Posterior vena cava (tissue), 2 donors: Measurements from ENCODE around the gene MADCAM1. TPM values are rescaled to one million over a fixed set of nuclear protein-coding genes. Genes with fewer than 3 reads are reported as not detected.
A peak's percentile ranks its signal among the peaks of the same experiment; 100 is the strongest.

Experiments
- DNase-seq: peaks from one replicate; pipeline ENCODE4 v3.0.0-alpha.2; 2020; ENCODE audit warnings: low spot score
- intact Hi-C, 2 donors: fragments of 100-400 bp; cut with DNase I; formaldehyde crosslinking; loops; one replicate each; pipeline versions ENCODE4 v1.14.1 to v1.14.2; 2022 to 2023
- total RNA-seq, 2 donors: library from RNA; stranded (reverse); fragmentation: NEBNext Ultra II Directional; extraction: Animal tissue kit (Norgen Biotek cat#: 25700); gene quantifications; one replicate each; pipeline ENCODE4 v1.2.1, GENCODE V29; 2021
- donor health status: DM: yes; HTN: yes; CAD: no.
- donor health status: DM: yes; HTN: yes; CAD: no.

Gene MADCAM1
- total RNA-seq, 2 donors from 2014 or later = 0.42 TPM; not detected in 1

DNA sequence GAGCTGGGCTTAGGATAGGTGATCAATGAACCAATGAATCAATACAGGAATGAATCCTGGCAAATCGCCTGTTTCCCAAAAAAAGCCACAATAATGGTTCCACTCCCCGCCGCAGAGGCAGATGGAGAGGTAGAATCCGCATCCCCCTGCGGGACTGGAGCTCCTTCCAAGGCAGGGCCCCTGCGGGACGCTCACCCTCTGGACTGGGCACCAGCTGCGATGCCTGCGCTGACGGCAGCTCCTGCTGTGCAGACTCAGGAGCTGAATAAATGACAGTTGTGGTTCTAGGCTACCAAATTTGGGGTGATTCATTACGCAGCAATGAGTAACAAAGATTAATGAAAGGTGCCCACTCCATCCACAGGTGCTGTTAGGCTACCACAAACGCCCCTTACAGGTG, 26.4 kb downstream of the MADCAM1 start:
- DNase-seq = no peak
- intact Hi-C loops = no loop called here

DNA sequence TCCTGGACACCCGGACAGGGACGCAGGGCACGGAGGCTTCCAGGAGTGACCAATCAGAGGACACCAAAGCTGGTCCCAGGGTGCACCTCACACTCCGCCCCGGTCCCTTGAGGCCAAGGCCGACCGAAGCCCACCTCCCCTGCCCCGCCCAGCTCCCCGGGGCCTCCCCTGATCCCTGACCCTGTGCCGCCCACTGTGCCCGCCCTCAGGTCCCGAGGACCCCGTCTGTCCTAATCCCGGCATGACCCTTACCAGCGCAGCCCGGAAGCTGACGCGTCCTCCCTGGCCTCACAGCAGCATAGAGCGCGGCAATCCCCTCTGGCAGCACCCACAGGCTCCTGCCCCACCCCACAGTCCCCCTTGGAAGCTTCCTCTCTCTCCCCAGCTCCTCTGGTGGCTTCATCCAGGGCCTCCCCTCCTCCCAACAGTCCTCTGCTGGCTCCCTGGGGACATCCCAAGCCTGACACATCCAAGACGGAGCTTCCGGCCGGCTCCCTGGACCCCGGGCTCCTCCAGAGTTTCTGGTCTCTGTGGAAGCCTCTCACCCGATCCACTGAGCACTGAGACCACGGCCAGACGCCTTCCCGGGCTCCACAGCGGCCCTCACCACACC, 27.9 kb downstream of the MADCAM1 start:
- no peak for DNase-seq
- intact Hi-C loops = no loop called here

DNA sequence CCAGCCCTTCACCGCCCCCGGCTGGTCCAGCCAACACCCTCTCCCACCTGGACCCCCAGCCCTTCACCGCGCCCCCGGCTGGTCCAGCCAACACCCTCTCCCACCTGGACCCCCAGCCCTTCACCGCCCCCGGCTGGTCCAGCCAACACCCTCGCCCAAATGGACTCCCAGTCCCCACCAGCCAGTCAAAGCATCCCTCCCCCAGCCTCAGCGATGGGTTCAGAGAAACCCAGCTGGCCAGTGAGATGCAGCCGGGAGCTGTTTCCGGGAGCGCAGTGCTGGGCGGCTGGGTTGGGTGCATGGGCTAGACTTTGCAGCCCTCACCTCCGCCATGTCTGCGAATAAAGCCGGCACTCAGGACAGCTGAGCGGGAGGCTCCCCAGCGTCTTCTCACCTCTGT, 28.7 kb downstream of the MADCAM1 start:
- DNase-seq = no peak
- intact Hi-C loops = no loop called here

DNA sequence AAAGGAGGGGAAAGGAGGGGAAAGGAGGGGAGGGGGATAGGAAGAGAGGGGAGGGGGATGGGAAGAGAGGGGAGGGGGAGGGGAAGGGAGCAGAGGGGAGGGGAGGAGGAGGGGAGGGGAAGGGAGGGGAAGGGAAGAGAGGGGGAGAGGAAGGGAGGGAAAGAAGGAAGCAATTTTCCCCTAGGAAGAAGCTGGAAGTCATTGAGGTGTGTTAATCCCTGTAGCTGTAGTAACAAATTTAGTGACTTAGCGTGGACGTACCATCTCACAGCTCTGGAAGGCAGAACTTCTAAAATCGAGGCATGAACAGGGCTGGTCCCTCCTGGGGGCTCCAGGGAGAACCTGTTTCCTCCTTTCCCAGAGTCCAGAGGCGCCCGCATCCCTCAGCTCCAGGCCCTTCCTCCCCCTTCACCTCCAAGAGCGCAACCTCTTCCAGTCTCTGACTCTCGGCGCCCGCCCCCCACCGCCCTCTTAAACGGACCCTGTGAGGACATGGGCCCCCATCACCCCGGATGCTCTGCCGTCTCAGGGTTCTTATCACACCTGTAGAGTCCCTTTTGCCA, 29.7 kb downstream of the MADCAM1 start:
- intact Hi-C loops = no loop called here
- DNase-seq = no peak

DNA sequence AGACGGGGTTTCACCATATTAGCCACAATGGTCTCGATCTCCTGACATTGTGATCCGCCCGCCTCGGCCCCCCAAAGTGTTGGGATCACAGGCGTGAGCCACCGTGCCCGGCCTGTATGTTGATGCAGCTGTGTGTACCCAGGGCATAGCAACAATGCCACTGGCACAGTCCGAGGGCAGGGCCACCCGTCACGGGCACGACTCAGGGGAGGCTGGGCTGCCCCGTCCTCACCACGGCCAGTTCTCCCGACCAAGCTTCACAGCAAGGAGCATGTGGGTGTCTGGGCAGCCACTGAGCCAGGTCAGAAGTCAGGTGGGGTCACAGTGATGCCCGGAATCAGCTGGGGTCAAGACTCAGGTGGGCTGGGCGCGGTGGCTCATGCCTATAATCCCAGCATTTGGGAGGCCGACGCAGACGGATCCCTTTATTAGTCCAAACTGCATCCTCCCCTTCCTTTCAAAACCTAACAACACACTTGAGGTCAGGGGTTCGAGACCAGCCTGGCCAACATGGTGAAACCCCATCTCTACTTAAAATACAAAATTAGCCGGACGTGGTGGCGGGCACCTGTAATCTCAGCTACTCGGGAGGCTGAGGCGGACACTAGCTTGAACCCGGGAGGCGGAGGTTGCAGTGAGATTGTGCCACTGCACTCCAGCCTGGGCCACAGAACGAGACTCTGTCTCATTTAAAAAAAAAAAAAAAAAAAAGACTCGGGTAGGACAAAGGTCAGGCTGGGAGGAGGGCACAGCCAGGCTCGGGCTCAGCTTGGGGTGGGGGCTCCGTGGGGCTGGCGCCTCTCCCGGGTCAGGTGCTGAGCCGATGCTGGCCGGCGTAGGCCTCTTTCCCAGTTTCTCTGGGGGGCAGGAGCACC, 34.1 kb downstream of the MADCAM1 start:
- intact Hi-C loops = no loop called here
- DNase-seq = no peak

DNA sequence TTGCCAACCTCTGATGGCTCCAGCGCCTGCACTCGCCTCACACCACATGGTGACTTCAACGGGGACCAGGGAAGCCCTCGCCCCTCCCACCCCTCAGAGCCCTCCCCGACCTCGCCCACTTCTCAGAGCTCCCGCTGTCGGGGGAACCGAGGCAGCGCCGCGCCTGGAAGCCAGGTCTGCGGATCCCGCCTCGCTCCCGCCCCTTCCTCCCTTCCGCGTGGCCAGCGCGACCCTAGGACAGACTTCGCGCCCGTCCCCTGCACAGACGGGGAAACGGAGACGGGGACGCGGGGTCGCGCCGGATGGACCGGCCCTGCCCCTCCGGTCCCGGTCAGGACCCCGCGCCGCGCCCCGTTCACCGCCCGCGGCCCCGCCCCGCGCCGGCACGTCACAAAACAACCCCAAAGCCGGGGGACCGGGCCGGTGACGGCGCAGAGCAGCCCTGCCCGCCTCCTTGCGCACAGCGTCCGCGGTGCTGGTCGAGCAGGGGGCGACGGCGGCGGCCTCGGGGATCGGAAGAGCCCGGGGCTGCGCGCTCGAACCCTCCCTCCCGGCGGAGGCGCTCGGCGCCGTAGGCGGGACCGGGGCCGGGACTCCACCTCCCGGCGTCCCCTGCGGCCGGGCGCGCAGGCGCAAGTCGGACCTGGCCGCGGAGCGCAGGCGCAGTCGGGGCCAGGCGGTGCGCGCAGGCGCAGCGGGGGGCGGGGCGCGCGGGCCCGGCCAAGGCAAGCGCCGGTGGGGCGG, 34.9 kb downstream of the MADCAM1 start:
- intact Hi-C loops = no loop called here
- DNase-seq = peak; percentile 95

DNA sequence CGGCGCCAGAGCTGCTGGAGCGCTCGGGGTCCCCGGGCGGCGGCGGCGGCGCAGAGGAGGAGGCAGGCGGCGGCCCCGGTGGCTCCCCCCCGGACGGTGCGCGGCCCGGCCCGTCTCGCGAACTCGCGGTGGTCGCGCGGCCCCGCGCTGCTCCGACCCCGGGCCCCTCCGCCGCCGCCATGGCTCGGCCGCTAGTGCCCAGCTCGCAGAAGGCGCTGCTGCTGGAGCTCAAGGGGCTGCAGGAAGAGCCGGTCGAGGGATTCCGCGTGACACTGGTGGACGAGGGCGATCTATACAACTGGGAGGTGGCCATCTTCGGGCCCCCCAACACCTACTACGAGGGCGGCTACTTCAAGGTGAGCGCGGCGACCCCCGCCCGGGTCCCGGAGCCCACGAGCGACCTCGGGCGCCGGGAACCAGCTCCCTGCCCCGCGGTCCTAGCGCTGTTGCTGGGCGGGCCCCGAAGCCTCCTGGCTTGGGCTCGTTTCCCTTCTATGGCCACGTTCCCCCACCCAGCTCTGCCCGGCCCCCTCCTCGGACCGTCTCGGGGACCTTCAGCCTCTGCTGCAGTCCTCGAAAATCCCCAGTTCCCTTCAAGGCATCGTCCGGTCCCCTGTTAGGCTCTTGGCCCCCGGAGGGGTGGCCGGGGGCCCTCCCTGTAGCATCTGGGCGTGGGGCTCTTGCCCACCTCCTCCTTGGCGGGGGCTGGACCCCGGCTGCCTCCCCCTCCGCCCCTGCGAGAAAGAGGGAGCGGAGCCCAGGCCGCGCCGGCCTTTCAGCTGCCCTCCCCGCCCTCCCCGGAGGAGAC, 35.7 kb downstream of the MADCAM1 start, which contains the start of gene CDC34:
CDC34 (plus strand) TSS at position 8 of the 808 bp plus-strand sequence; CDS start at position 180, 172 bp downstream.
- DNase-seq = no peak
- intact Hi-C loops = no loop called here

DNA sequence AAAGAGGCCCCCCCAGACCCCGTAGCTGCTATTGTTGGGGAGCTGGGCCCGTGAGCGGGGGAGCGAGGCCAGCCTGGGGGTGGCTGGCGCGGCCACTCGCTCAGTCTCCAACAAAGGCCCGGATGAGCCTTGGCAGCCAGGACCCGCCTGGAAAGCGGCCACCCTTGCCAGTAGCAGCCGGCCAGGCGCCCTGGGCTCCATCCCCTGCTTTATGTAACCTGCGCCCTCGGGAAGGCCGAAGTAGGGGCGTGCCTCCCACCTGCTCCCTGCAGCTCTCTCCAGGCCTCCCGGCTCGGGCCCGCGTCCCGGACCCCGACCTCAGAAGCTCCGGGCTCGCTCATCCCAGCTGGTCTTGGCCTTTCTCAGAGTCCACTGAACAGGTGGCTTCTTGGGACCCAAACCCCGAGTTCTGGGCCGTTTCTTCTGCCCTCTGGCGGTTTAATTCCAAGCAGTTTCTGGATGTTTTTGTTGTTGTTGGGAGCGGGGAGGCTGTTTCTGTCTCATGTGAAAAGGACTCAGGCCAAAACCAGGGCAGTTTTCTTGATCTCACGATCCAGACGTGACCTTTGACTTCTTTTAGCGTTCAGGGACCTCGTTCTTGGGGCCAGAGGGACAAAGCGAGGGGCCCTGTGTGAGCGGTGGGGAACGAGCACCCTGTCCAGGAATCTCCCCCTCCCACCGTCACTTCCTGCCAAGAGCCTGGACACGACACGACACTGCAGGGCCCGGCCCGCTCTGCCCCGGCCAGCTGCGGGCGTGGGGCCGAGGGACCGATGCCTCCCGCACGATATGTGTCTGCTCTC, 36.5 kb downstream of the MADCAM1 start:
- intact Hi-C loops = no loop called here

DNA sequence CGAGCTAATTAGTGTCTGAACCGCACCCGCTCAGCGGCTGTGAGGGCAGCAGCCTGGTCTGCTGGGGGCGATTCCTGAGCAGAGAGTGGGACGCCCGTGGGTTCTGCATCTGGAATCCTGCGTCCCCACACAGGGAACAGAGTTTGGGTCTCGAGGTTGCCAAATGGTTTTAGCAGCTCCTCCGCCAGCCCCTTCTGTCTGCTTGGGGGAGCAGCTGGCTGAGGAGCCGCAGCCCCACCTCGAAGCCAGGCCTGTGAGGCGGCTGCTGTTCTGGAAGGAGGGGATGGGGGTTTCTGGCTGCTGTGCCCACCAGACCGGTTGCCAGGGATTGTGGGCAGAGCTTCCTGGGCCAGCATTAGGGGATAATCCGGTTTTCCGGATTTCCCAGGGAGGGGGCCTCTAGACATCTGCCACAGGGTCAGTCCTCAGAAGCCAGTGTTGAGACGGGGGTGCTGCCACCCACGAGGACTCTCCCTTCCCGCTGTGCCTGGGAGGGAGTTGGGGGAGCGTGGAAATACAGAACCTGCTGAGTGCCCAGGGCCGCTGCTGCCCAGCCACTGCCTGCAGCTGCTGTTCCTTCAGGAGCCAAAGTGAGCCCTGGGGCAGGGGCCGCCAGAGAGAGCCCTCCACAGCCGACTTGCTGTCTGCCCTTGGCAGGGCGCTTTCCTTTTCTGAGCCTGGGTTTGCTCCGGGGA, 37.2 kb downstream of the MADCAM1 start:
- intact Hi-C loops = no loop called here
- no peak for DNase-seq

More for the DNA sequence above, 36.5 kb downstream of the MADCAM1 start:
- peak; percentile 92 for DNase-seq

DNA sequence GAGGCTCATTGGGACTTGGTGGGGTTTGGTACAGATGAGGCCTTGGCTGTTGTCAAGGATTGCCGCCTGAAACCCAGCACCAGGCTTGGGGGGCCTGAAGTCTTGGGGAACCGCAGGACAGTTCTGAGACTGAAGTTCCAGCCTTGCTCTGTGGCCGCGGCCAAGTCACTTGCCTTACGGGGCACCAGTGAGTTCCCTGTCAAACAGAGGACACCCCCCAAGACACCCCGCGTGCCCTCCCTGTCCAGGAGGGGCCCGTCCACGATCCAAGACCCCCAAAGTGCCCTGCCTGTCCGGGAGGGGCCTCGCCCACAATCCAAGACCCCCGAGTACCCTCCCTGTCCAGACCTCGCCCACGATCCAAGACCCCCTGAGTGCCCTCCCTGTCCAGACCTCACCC, 37.8 kb downstream of the MADCAM1 start:
- no peak for DNase-seq
- intact Hi-C loops = no loop called here

DNA sequence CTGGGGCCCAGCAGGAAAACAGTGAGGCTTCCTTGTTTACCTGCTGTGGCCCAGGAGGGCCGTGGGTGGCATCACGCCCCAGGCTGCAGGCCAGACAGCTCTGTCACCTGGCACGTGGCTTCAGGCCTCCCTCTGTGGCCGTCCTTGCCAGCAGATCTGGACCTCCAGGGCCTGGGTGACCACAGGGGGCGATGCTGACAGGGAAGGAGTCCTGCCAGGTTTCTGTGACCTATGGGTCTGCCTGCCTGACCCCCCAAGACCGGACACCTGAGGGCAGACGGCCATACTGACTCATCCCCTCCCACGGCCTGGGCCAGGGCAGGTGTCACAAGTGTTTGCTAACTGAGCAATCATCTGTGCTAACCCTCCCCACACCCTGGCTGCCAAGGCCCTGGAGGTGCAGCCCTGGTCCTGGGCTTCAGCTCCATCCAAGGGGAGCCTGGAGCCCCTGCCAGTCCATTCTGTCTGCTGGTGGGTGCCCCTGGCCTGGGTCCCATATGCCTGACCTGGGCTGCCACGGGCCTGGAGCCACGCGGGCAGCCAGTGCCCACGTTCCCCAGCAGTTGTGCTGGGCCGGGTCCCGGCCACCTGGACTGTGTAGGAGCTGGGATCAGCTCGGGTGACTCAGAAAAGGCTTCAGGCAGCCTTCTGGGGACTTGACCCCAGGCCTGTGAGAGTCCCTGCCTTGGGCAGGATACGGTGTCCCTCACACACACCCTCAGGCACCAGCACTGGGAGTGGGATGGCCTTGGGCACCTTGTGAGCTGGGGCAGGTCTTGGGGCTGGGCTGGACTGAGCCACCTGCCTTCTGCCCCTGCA, 38.9 kb downstream of the MADCAM1 start:
- intact Hi-C loops = no loop called here
- DNase-seq = no peak

DNA sequence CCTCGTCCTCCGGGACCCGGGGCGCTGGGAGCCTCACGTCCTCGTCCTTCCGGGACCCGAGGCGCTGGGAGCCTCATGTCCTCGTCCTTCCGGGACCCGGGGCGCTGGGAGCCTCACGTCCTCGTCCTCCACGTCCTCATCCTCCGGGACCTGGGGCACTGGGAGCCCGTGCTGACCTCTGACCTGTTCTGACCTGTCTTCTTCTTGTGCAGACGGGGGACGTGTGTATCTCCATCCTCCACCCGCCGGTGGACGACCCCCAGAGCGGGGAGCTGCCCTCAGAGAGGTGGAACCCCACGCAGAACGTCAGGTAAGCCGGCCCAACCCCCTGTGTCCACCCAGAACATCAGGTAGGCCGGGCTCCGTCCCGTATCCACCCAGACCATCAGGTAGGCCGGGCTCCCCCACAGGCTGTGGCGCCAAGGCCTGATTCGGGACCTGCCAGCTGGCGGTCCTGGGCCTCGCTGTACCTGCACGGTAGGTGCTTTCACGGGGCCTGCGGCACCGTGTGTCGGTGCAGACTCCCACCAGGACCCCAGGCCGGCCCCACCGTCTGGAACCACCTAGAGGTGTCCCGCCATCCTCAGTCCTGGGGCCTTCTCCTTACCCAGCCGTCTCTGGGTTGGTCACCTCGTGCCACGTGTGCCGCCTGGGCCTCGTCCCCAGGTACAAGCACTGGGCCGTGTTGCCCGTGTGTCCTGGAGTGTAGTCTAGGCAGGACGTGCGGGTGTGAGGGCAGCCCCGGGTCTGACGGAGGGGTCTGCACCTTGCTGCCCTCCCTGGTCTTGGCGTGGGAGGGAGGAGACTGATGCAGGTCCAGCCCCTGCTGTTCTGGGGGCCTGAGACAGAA, 40.0 kb downstream of the MADCAM1 start:
- intact Hi-C loops = no loop called here
- DNase-seq = no peak

DNA sequence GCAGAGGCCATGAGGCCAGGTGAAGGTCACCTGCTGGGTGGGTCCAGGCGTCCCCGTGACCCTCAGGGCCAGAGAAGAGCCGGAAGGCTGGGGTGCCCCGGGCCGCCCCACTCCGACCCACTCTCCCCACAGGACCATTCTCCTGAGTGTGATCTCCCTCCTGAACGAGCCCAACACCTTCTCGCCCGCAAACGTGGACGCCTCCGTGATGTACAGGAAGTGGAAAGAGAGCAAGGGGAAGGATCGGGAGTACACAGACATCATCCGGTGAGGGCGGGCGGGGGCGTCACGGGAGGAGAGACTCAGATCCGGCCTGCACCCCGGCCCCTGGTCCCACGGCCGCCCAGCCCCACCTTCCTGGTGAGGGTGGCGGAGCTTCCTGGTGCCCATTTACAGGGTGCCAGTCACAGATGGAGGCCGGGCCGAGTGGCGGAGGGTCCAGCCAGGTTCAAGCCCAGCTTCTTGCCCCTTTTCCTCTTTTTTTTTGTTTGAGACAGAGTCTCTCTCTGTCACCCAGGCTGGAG, 40.7 kb downstream of the MADCAM1 start:
- intact Hi-C loops = no loop called here
- no peak for DNase-seq

DNA sequence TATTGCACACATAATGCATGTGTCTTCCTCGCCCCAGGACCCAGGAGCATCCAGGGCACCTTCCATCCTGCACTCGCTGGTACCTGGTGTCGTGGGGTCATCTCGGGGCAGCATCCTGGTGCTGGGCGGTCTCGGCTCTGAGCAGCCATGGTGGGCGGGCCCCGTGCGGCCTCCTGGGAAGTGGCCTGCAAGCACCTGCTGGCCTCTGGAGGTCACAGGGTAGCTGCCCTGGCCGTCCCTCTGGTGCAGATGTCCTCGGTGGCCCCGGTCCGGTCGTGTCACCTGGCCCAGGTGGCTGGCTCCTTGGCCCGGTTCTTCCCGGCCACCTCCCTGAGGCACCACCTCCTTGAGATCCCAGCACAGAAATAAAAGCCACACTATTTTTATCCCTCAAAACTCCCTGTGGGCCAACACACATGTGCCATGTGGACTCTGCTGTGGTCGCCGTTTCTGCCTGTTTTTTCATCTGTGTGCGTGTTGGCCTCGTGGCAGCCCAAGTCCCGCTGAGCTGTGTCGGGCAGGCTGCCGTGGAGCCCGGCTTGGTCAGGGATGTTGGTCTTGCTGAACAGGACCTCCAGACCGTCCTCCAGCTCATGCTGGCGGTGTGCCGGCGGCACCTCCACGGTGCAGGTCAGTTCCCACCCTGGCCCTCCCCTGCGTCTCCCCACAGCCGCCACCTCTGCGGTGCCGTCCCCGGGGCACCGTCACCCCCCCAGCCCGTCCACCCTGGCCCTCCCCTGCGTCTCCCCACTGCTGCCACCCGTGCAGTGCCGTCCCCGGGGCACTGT, 42.5 kb downstream of the MADCAM1 start:
- no peak for DNase-seq
- intact Hi-C loops = no loop called here
